ENCODE results near the gene PUS1.

GRCh38 chr12:131928711-131929580 is at the start of gene PUS1:
- TF ChIP-seq POLR2A (IDR thresholded peaks at IDR 0.05; ENCODE audit: low read depth, low read length) (peak; percentile 85), MAZ (IDR thresholded peaks at IDR 0.05; ENCODE audit: borderline replicate concordance, low read depth, low read length) (peak; percentile 95), RFX5 (IDR thresholded peaks at IDR 0.05; ENCODE audit: low read depth, low read length) (no peak)
- TF ChIP-seq, protein P1, sequence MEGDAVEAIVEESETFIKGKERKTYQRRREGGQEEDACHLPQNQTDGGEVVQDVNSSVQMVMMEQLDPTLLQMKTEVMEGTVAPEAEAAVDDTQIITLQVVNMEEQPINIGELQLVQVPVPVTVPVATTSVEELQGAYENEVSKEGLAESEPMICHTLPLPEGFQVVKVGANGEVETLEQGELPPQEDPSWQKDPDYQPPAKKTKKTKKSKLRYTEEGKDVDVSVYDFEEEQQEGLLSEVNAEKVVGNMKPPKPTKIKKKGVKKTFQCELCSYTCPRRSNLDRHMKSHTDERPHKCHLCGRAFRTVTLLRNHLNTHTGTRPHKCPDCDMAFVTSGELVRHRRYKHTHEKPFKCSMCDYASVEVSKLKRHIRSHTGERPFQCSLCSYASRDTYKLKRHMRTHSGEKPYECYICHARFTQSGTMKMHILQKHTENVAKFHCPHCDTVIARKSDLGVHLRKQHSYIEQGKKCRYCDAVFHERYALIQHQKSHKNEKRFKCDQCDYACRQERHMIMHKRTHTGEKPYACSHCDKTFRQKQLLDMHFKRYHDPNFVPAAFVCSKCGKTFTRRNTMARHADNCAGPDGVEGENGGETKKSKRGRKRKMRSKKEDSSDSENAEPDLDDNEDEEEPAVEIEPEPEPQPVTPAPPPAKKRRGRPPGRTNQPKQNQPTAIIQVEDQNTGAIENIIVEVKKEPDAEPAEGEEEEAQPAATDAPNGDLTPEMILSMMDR (conservative IDR thresholded peaks at IDR 0.05; ENCODE audit: low read depth, low read length): no peak

All from IMR-90 (cell line).